Astrocyte of the hippocampus (primary cell): Measurements from ENCODE around the gene IGF1R.

ENCODE experiments used
- DNase-seq: peaks from one replicate; pipeline ENCODE4 v3.0.0; 2011; ENCODE audit warnings: low read depth, low spot score

The IGF1R gene

GRCh38 chr15:98774756-98775497 lies 126.6 kb downstream of the IGF1R start:
- no peak for DNase-seq

GRCh38 chr15:98775498-98776230 lies 127.3 kb downstream of the IGF1R start:
- DNase-seq: no peak

- peak; percentile 96 for DNase-seq
These were observed 128.4 kb downstream of the IGF1R start for GRCh38 chr15:98776607-98777281.

GRCh38 chr15:98777426-98777825 lies 129.1 kb downstream of the IGF1R start:
- DNase-seq: no peak

DNA sequence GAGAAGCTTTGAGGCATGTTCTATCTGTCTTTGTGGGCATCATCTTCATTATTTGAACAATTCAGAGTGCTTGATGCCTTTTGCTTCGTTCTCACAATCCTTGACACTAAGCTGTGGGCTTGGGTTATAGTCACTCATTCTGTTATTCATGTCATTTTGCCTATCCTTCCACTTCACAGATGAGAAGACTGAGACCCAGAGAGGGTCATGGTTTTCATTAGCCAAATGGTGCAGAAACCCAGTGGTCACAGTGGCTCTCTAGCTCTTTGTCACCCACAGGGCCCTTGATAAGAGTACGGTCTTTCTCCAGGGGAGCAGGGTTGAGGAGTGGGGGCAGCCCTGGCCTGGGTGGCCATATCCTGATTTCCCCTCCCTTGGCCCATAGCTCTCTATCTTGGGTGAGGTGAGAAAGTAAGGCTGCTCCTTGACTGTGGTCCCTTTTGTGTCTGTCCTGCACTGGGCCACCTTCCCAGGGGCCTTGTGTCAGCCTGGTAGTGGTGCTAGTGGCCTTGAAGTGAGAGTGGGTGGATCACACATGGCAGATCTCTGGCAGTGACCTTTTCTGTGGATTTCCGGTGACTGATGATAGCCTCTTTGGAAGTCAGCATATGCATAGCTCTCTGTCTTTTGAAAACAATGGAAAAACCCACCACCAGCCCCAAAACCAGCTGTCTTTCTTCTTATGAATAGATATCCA lies 130.1 kb downstream of the IGF1R start:
- no peak for DNase-seq

- no peak for DNase-seq
These were observed 130.6 kb downstream of the IGF1R start for GRCh38 chr15:98778960-98779359.

- DNase-seq: peak; percentile 89
These were observed 131.2 kb downstream of the IGF1R start for GRCh38 chr15:98779463-98780071.

DNA sequence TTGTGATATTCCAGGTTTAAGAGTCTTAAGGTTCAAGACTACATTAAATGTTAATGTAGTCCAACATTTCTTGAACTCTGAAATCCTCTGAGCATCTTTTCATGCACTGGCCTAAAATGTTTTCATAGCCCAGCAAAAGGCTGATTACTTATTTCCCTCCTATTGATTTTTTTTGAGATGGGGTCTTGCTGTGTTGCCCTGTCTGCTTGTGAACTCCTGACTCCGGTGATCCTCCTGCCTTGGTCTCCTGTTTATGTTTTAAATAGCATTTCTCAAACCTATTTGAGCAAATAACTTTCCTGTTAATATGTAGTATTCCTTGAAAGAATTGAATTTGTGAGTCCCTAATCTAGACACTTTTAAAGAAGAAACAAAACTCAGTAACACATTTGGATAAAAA lies 133.5 kb downstream of the IGF1R start:
- no peak for DNase-seq

DNA sequence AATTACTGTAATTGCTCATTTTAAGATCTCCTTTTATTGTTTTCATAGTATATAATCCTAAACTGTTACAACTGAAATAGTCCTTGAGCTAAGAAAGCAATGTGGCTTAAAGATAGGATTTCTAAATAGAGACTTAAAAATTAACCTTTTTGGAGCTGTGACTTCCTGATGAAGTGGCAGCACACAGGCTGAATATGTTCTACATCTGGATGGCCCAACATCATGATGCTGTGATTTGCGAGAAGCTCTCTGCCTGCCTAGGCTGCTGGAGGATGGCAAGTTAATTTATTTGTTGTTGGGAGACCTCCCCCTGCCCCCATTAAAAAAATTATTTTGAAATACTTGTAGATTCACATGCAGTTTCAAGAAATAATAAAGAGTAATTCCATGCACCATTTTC lies 134.5 kb downstream of the IGF1R start:
- no peak for DNase-seq

DNA sequence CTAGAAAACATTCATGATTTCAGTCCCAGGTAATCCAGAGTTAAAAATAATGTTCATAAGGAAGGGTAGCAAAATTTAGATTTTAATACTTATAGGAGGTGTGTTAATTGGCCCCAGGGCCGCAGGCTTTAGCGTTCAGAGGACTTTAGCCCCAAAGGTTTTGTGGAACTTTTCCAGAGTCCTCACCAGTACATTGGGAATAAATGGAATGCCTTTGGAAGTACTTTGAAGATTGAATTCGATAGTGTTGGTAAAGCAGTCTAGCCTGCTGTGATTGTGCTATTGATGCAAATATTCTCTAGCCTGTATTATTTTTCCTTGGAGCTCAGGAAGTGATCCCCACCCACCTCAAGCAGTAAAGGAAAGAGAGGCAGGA lies 137.1 kb downstream of the IGF1R start:
- DNase-seq: no peak

- no peak for DNase-seq
These were observed 137.7 kb downstream of the IGF1R start for GRCh38 chr15:98785807-98786621.

DNA sequence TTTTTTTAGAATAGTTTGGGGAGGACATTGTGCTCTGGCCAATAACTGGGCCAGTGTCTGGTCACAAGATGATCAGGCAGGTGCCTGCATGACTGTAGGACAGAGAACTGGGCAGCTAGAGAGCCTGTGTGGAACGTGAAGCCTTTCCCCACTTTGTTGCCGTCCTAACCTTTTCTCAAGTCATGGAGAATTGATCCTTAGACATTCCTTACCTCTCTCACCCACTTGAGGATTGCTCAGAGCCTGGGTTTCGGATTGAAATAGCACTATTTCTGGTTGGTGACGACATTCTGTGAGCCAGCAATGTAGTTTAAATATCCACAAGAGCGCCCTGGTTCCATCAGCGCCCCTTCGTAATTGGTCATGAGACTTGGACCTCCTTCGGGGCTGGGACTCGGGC lies 138.4 kb downstream of the IGF1R start:
- no peak for DNase-seq

DNA sequence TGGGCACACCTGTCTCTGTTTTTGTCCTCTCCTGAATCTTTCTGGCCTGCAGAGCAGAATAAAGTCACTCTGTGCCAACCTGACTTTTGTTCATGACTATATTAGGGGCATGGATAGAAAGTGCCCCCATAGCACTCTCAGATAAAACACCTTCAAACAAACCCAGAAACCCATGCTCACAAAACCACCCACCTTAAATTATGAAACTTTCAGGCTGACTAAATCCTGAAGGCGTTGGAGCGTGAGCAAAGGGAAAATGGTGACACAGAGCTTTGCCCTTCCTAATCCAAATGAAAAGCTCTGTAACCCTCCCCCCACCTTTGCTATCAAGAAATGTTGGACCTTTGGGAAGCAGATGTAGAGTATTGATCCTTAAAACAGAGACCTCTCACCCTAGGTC lies 138.9 kb downstream of the IGF1R start:
- DNase-seq: no peak

GRCh38 chr15:98787936-98788757 lies 139.8 kb downstream of the IGF1R start:
- no peak for DNase-seq

- no peak for DNase-seq
These were observed 140.7 kb downstream of the IGF1R start for GRCh38 chr15:98789020-98789419.

- no peak for DNase-seq
These were observed 141.9 kb downstream of the IGF1R start for GRCh38 chr15:98790270-98790669.

GRCh38 chr15:98791046-98791701 lies 142.8 kb downstream of the IGF1R start:
- no peak for DNase-seq

- no peak for DNase-seq
These were observed 143.8 kb downstream of the IGF1R start for GRCh38 chr15:98792117-98792516.

DNA sequence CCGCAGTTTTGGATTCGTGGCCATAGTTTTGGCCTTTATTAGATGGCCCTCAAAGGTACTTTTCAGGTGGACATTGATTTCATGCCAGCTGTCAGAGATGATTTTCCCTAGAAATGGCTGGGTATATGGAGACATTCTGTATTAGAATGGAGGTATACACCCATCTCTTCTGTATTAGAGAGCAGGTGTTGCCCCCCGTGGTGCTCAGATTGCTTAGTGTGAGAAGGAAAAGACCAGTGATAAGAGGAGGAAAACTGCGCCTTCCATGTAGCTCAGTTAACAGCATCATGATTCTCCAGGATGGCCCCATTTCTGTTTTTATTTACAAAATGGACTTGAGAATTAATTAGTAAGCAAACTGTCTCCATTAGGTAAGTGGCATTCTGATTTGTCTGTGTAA lies 145.9 kb downstream of the IGF1R start:
- no peak for DNase-seq
